Measurements from ENCODE around the gene ANKRD40CL.

The ANKRD40CL gene

DNA sequence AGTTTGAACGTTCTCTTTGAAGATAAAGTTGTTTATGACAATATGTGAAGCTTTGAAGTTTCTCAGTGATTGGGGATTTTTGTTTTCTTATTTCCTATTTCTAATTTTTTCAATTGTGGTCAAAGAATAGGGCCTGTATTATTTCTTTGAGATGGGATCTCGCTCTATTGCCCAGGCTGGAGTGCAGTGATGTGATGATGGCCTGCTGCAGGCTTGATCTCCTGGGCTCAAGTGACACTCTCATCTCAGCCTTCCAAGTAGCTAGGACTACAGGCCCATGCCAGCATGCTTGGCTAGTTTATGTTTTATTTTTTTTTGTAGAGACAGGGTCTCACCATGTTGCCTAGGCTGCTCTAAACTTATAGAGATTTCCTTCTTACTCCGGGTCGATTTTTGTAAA is 11.7 kb upstream of the ANKRD40CL start:
- no peaks in the 10 kb centered on the region for H3K79me2 ChIP-seq (ENCODE audit: low read length)
- TF ChIP-seq EZH2 (optimal IDR thresholded peaks at IDR 0.05; ENCODE audit: low read depth, low read length) (no peak), EZH2phosphoT487 (IDR thresholded peaks at IDR 0.05; ENCODE audit: low read length) (no peak)
- TF ChIP-seq, protein P1, sequence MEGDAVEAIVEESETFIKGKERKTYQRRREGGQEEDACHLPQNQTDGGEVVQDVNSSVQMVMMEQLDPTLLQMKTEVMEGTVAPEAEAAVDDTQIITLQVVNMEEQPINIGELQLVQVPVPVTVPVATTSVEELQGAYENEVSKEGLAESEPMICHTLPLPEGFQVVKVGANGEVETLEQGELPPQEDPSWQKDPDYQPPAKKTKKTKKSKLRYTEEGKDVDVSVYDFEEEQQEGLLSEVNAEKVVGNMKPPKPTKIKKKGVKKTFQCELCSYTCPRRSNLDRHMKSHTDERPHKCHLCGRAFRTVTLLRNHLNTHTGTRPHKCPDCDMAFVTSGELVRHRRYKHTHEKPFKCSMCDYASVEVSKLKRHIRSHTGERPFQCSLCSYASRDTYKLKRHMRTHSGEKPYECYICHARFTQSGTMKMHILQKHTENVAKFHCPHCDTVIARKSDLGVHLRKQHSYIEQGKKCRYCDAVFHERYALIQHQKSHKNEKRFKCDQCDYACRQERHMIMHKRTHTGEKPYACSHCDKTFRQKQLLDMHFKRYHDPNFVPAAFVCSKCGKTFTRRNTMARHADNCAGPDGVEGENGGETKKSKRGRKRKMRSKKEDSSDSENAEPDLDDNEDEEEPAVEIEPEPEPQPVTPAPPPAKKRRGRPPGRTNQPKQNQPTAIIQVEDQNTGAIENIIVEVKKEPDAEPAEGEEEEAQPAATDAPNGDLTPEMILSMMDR (IDR thresholded peaks at IDR 0.05; ENCODE audit: low read length) = no peak
- no peaks in the 10 kb centered on the region for H3K27me3 ChIP-seq (replicated peaks; ENCODE audit: insufficient read depth, low read length)
- no peak overlapping the region for H3K27ac ChIP-seq (ENCODE audit: low read length)
- H2AFZ ChIP-seq (ENCODE audit: low read length) = no peak overlapping the region
- H3K4me1 ChIP-seq (ENCODE audit: low read length) = no peaks in the 10 kb centered on the region
- no peak overlapping the region for H3K4me3 ChIP-seq (ENCODE audit: low read length)
- no peaks in the 10 kb centered on the region for H4K20me1 ChIP-seq (ENCODE audit: insufficient read depth, low read length)
- DNase-seq = no peak
- no peak overlapping the region for H3K4me2 ChIP-seq (ENCODE audit: low read depth, low read length)
- no peak overlapping the region for H3K9ac ChIP-seq (ENCODE audit: low read length)
- no peaks in the 10 kb centered on the region for H3K9me3 ChIP-seq (replicated peaks; ENCODE audit: insufficient read depth, low read length)
- H3F3A ChIP-seq (ENCODE audit: insufficient read depth, low read length) = no peaks in the 10 kb centered on the region
- no peaks in the 10 kb centered on the region for H3K9me2 ChIP-seq (replicated peaks; ENCODE audit: insufficient read depth, low read length)
- no peaks in the 10 kb centered on the region for H3K36me3 ChIP-seq (replicated peaks; ENCODE audit: insufficient read depth, low read length)

DNA sequence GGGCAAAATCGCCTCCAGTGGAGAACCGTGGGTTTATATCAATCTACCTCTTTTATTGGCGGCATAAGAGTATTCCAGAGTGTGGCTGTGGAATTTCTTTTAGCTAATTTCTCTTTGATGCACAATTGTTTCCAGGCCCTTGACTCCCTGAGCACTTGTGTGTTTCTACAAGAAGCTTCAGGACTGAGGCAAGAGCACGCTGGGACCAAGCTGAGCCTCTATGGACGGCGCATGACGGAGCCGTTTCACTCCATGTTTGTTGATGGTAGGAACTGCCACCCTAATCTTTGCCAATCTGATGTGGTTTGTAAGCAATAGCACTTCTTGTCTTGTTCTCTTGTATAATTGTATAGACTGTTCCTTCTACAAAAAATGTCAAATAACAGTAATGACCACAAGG is 11.2 kb upstream of the ANKRD40CL start:
- Histone ChIP-seq H3K4me2 (ENCODE audit: low read depth, low read length) (no peak overlapping the region), H3K4me1 (ENCODE audit: low read length) (no peaks in the 10 kb centered on the region), H3K36me3 (replicated peaks; ENCODE audit: insufficient read depth, low read length) (no peaks in the 10 kb centered on the region), H4K20me1 (ENCODE audit: insufficient read depth, low read length) (no peaks in the 10 kb centered on the region), H3K4me3 (ENCODE audit: low read length) (no peak overlapping the region), H3K9ac (ENCODE audit: low read length) (no peak overlapping the region), H3K79me2 (ENCODE audit: low read length) (no peaks in the 10 kb centered on the region), H3F3A (ENCODE audit: insufficient read depth, low read length) (no peaks in the 10 kb centered on the region), H3K9me2 (replicated peaks; ENCODE audit: insufficient read depth, low read length) (no peaks in the 10 kb centered on the region), H3K9me3 (replicated peaks; ENCODE audit: insufficient read depth, low read length) (no peaks in the 10 kb centered on the region), H3K27ac (ENCODE audit: low read length) (no peak overlapping the region), H2AFZ (ENCODE audit: low read length) (no peak overlapping the region), H3K27me3 (replicated peaks; ENCODE audit: insufficient read depth, low read length) (no peaks in the 10 kb centered on the region)
- TF ChIP-seq EZH2 (optimal IDR thresholded peaks at IDR 0.05; ENCODE audit: low read depth, low read length) (no peak), EZH2phosphoT487 (IDR thresholded peaks at IDR 0.05; ENCODE audit: low read length) (no peak)
- TF ChIP-seq, protein P1 (IDR thresholded peaks at IDR 0.05; ENCODE audit: low read length) = no peak
- no peak for DNase-seq

DNA sequence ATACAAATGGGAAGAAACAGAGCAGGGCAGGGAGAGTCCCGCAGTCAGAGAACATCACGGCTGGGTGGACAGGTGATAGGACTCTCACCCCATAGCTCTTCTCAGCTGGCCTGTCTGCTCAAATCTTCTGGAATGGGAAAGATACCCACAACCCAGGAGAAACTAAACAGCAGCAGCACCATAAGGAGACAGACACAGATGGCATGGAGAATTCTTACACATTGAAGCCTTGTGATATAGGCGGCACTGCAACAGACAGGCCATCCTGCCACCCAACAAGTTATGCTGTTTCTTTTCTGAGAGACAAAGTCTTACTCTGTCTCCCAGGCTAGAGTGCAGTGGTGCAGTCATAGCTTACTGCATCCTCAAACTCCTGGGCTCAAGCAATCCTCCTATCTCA is 8.6 kb upstream of the ANKRD40CL start:
- Histone ChIP-seq H4K20me1 (ENCODE audit: insufficient read depth, low read length) (no peaks in the 10 kb centered on the region), H3K9me3 (replicated peaks; ENCODE audit: insufficient read depth, low read length) (no peaks in the 10 kb centered on the region), H3K4me3 (ENCODE audit: low read length) (no peak overlapping the region), H3K9me2 (replicated peaks; ENCODE audit: insufficient read depth, low read length) (no peaks in the 10 kb centered on the region), H3K79me2 (ENCODE audit: low read length) (no peaks in the 10 kb centered on the region), H3K4me1 (ENCODE audit: low read length) (peaks cover 10% of the 10 kb centered on the region), H3K4me2 (ENCODE audit: low read depth, low read length) (no peak overlapping the region), H3K27ac (ENCODE audit: low read length) (no peak overlapping the region), H2AFZ (ENCODE audit: low read length) (no peak overlapping the region), H3F3A (ENCODE audit: insufficient read depth, low read length) (peaks cover 12% of the 10 kb centered on the region), H3K27me3 (replicated peaks; ENCODE audit: insufficient read depth, low read length) (no peaks in the 10 kb centered on the region), H3K36me3 (replicated peaks; ENCODE audit: insufficient read depth, low read length) (no peaks in the 10 kb centered on the region), H3K9ac (ENCODE audit: low read length) (no peak overlapping the region)
- DNase-seq = no peak
- TF ChIP-seq, protein P1 (IDR thresholded peaks at IDR 0.05; ENCODE audit: low read length) = no peak
- TF ChIP-seq EZH2phosphoT487 (IDR thresholded peaks at IDR 0.05; ENCODE audit: low read length) = no peak
- no peak for TF ChIP-seq EZH2 (optimal IDR thresholded peaks at IDR 0.05; ENCODE audit: low read depth, low read length)
